Kidney glomerular epithelial cell (primary cell): ENCODE results near the gene SLC27A6.
"Not testable (repeated sequence)": the region's sequence is repeated elsewhere in the genome, so short reads cannot be mapped to it uniquely, and the experiment has no call there.

Experiments used
- DNase-seq: peaks from one replicate; lab custom pipeline; 2025; lab: John Stamatoyannopoulos, UW

Gene SLC27A6

GRCh38 chr5:129001841-129002526 lies 36.7 kb downstream of the SLC27A6 start:
- no peak for DNase-seq

GRCh38 chr5:129002527-129002842 lies 37.2 kb downstream of the SLC27A6 start:
- DNase-seq: no peak

GRCh38 chr5:129003232-129003631 lies 37.9 kb downstream of the SLC27A6 start:
- peak; percentile 20 for DNase-seq

GRCh38 chr5:129014185-129014584 lies 48.9 kb downstream of the SLC27A6 start:
- DNase-seq: no peak

- no peak for DNase-seq
These were observed 53.5 kb downstream of the SLC27A6 start for GRCh38 chr5:129018837-129019236.

GRCh38 chr5:129019401-129019908 lies 54.2 kb downstream of the SLC27A6 start:
- no peak for DNase-seq

- DNase-seq: no peak
These were observed 55.4 kb downstream of the SLC27A6 start for GRCh38 chr5:129020683-129021082.

- no peak for DNase-seq
These were observed 56.5 kb downstream of the SLC27A6 start for GRCh38 chr5:129021744-129022143.

GRCh38 chr5:129022599-129022998 lies 57.3 kb downstream of the SLC27A6 start:
- no peak for DNase-seq

- no peak for DNase-seq
These were observed 62.0 kb downstream of the SLC27A6 start for GRCh38 chr5:129027260-129027659.

- no peak for DNase-seq
These were observed 66.8 kb downstream of the SLC27A6 start for GRCh38 chr5:129031886-129032683.

GRCh38 chr5:129036257-129036656 lies 71.0 kb downstream of the SLC27A6 start:
- DNase-seq: not testable (repeated sequence)

GRCh38 chr5:129041196-129041881 lies 76.1 kb downstream of the SLC27A6 start:
- no peak for DNase-seq

GRCh38 chr5:129042306-129042705 lies 77.0 kb downstream of the SLC27A6 start:
- no peak for DNase-seq

GRCh38 chr5:129043894-129044293 lies 78.6 kb downstream of the SLC27A6 start:
- DNase-seq: no peak

GRCh38 chr5:129046151-129046550 lies 80.9 kb downstream of the SLC27A6 start:
- DNase-seq: no peak

- no peak for DNase-seq
These were observed 83.2 kb downstream of the SLC27A6 start for GRCh38 chr5:129048509-129048908.

GRCh38 chr5:129049126-129049799 lies 84.0 kb downstream of the SLC27A6 start:
- DNase-seq: no peak

- no peak for DNase-seq
These were observed 86.0 kb downstream of the SLC27A6 start for GRCh38 chr5:129051283-129051682.

GRCh38 chr5:129053438-129053837 lies 88.2 kb downstream of the SLC27A6 start:
- no peak for DNase-seq

GRCh38 chr5:129057329-129057728 lies 92.0 kb downstream of the SLC27A6 start:
- DNase-seq: no peak

GRCh38 chr5:129061849-129062248 lies 96.6 kb downstream of the SLC27A6 start:
- no peak for DNase-seq
